BLaER1 (cell line): ENCODE results near the gene ADGRD1.

ENCODE experiments used
- H3K27ac ChIP-seq: shearing (Covaris generic); formaldehyde crosslinking; 2 replicates; pipeline ENCODE4 v1.8.1; 2022
- H3K27me3 ChIP-seq: shearing (Covaris generic); formaldehyde crosslinking; 2 replicates; pipeline ENCODE4 v1.8.1; 2022
- H3K36me3 ChIP-seq: shearing (Covaris generic); formaldehyde crosslinking; 2 replicates; pipeline ENCODE4 v1.8.1; 2022
- H3K4me1 ChIP-seq: shearing (Covaris generic); formaldehyde crosslinking; 2 replicates; pipeline ENCODE4 v1.8.1; 2022
- H3K4me2 ChIP-seq: shearing (Covaris generic); formaldehyde crosslinking; 2 replicates; pipeline ENCODE4 v1.8.1; 2022
- H3K4me3 ChIP-seq: shearing (Covaris generic); formaldehyde crosslinking; 2 replicates; pipeline ENCODE4 v1.8.1; 2022
- H3K9ac ChIP-seq: shearing (Covaris generic); formaldehyde crosslinking; 2 replicates; pipeline ENCODE4 v1.8.1; 2022
- H3K9me3 ChIP-seq: shearing (Covaris generic); formaldehyde crosslinking; 2 replicates; pipeline ENCODE4 v1.8.1; 2022
- H4K20me1 ChIP-seq: shearing (Covaris generic); formaldehyde crosslinking; 2 replicates; pipeline ENCODE4 v1.8.1; 2022
- Cebpa-rat ChIP-seq: shearing (Covaris generic); IDR thresholded peaks from 2 replicates; pipeline ENCODE4 v1.8.1; 2022

The ADGRD1 gene

GRCh38 chr12:131096681-131097181, 143.0 kb downstream of the ADGRD1 start:
- Histone ChIP-seq H3K4me2 (peak overlapping the region; percentile 89), H4K20me1 (0 out of 2 replicates have a peak, but pooled peaks cover 6% of the 10 kb centered on the region), H3K36me3 (peaks cover 6% of the 10 kb centered on the region; the same call in 1 of the 2 replicates), H3K9me3 (peaks cover 13% of the 10 kb centered on the region), H3K27me3 (no peaks in the 10 kb centered on the region), H3K9ac (no peak overlapping the region), H3K4me1 (peaks cover 75% of the 10 kb centered on the region), H3K4me3 (no peak overlapping the region), H3K27ac (peak overlapping the region; percentile 19)
- no peak for TF ChIP-seq Cebpa-rat

GRCh38 chr12:131097202-131098177, 143.8 kb downstream of the ADGRD1 start:
- Histone ChIP-seq H3K27me3 (no peaks in the 10 kb centered on the region), H3K4me1 (peaks cover 75% of the 10 kb centered on the region), H3K4me2 (peak overlapping the region; percentile 89), H3K9me3 (peaks cover 13% of the 10 kb centered on the region), H3K27ac (peak overlapping the region; percentile 19), H3K4me3 (no peak overlapping the region), H4K20me1 (0 out of 2 replicates have a peak, but pooled peaks cover 6% of the 10 kb centered on the region), H3K36me3 (peaks cover 6% of the 10 kb centered on the region; the same call in 1 of the 2 replicates), H3K9ac (0 out of 2 replicates have a peak overlapping the region, but pooled peaks have one; percentile 9)
- no peak for TF ChIP-seq Cebpa-rat

GRCh38 chr12:131098178-131098981, 144.7 kb downstream of the ADGRD1 start:
- H4K20me1 ChIP-seq, result 0 out of 2 replicates have a peak, but pooled peaks cover 6% of the 10 kb centered on the region
- TF ChIP-seq Cebpa-rat, result no peak
- H3K4me1 ChIP-seq, result peaks cover 75% of the 10 kb centered on the region
- H3K9me3 ChIP-seq, result peaks cover 13% of the 10 kb centered on the region
- H3K36me3 ChIP-seq, result peaks cover 6% of the 10 kb centered on the region; the same call in 1 of the 2 replicates
- no peak overlapping the region for H3K9ac ChIP-seq
- H3K27me3 ChIP-seq, result no peaks in the 10 kb centered on the region
- no peak overlapping the region for H3K4me2 ChIP-seq
- H3K27ac ChIP-seq, result no peak overlapping the region
- no peak overlapping the region for H3K4me3 ChIP-seq

- Histone ChIP-seq H3K4me3 (no peak overlapping the region), H3K9me3 (peaks cover 13% of the 10 kb centered on the region), H3K27me3 (no peaks in the 10 kb centered on the region), H3K4me1 (peaks cover 75% of the 10 kb centered on the region), H3K27ac (no peak overlapping the region), H3K9ac (no peak overlapping the region), H4K20me1 (no peaks in the 10 kb centered on the region), H3K36me3 (peaks cover 6% of the 10 kb centered on the region; the same call in 1 of the 2 replicates), H3K4me2 (no peak overlapping the region)
- no peak for TF ChIP-seq Cebpa-rat
Observed at GRCh38 chr12:131100031-131100674, 146.4 kb downstream of the ADGRD1 start.

GRCh38 chr12:131101006-131101405, 147.3 kb downstream of the ADGRD1 start:
- H3K27ac ChIP-seq, result peak overlapping the region; percentile 65; the same call in 1 of the 2 replicates
- H3K4me2 ChIP-seq, result peak overlapping the region; percentile 92
- no peak overlapping the region for H3K9ac ChIP-seq
- H3K4me3 ChIP-seq, result no peak overlapping the region
- H4K20me1 ChIP-seq, result no peaks in the 10 kb centered on the region
- peaks cover 13% of the 10 kb centered on the region for H3K9me3 ChIP-seq
- H3K36me3 ChIP-seq, result peaks cover 6% of the 10 kb centered on the region; the same call in 1 of the 2 replicates
- H3K4me1 ChIP-seq, result peaks cover 75% of the 10 kb centered on the region
- no peaks in the 10 kb centered on the region for H3K27me3 ChIP-seq
- TF ChIP-seq Cebpa-rat, result no peak

GRCh38 chr12:131101703-131102492, 148.2 kb downstream of the ADGRD1 start:
- Histone ChIP-seq H3K27me3 (no peaks in the 10 kb centered on the region), H3K4me3 (no peak overlapping the region; the same call in 1 of the 2 replicates), H3K27ac (peak overlapping the region; percentile 65), H3K9ac (peak overlapping the region; percentile 48; the same call in 1 of the 2 replicates), H3K4me2 (peak overlapping the region; percentile 92), H3K4me1 (peaks cover 75% of the 10 kb centered on the region), H3K36me3 (peaks cover 6% of the 10 kb centered on the region; the same call in 1 of the 2 replicates), H3K9me3 (peaks cover 13% of the 10 kb centered on the region), H4K20me1 (no peaks in the 10 kb centered on the region)
- no peak for TF ChIP-seq Cebpa-rat

- Histone ChIP-seq H3K27ac (peak overlapping the region; percentile 65), H3K9ac (peak overlapping the region; percentile 9; the same call in 1 of the 2 replicates), H3K36me3 (peaks cover 6% of the 10 kb centered on the region; the same call in 1 of the 2 replicates), H3K9me3 (peaks cover 13% of the 10 kb centered on the region), H4K20me1 (no peaks in the 10 kb centered on the region), H3K4me3 (no peak overlapping the region; the same call in 1 of the 2 replicates), H3K4me2 (peak overlapping the region; percentile 92), H3K27me3 (no peaks in the 10 kb centered on the region), H3K4me1 (peaks cover 71% of the 10 kb centered on the region)
- no peak for TF ChIP-seq Cebpa-rat
Observed at GRCh38 chr12:131102493-131102931, 148.8 kb downstream of the ADGRD1 start.

- Histone ChIP-seq H3K27me3 (no peaks in the 10 kb centered on the region), H3K4me2 (peak overlapping the region; percentile 92), H4K20me1 (no peaks in the 10 kb centered on the region), H3K9me3 (peaks cover 13% of the 10 kb centered on the region), H3K36me3 (peaks cover 12% of the 10 kb centered on the region; the same call in 1 of the 2 replicates), H3K27ac (peak overlapping the region; percentile 65), H3K9ac (peak overlapping the region; percentile 9; the same call in 1 of the 2 replicates), H3K4me1 (peaks cover 67% of the 10 kb centered on the region), H3K4me3 (no peak overlapping the region; the same call in 1 of the 2 replicates)
- no peak for TF ChIP-seq Cebpa-rat
Observed at GRCh38 chr12:131102991-131103668, 149.4 kb downstream of the ADGRD1 start.
